BJ (cell line): ENCODE results near the gene ASXL2. TPM values are rescaled to one million over a fixed set of nuclear protein-coding genes. Genes with fewer than 3 reads are reported as not detected.

Experiments used
- CTCF ChIA-PET: fragments of 350-600 bp; formaldehyde crosslinking; extraction: SDS; loops from one replicate; lab custom pipeline; 2021; ENCODE audit warnings: antibody characterized with exemption, inconsistent platforms; lab: Yijun Ruan, JAX
- POLR2A ChIA-PET: fragments of 300-600 bp; sonication (Branson Sonifier 250); formaldehyde crosslinking; extraction: SDS; loops from one replicate; lab custom pipeline; 2021; ENCODE audit warnings: antibody characterized with exemption; lab: Charles Lee
- DNase-seq: peaks from one replicate; pipeline ENCODE4 v3.0.0-alpha.2; 2011; ENCODE audit warnings: low read depth
- H3K27me3 ChIP-seq: 2 replicates; pipeline ENCODE4 v1.6.0; 2011; ENCODE audit warnings: low read length; ENCODE audit not compliant: control insufficient read depth, insufficient read depth
- H3K36me3 ChIP-seq: 2 replicates; pipeline ENCODE4 v1.5.1; 2011; ENCODE audit warnings: low read length; ENCODE audit not compliant: control insufficient read depth, insufficient read depth
- H3K4me3 ChIP-seq: 2 replicates; pipeline ENCODE4 v1.5.1; 2011; ENCODE audit warnings: low read depth, mild to moderate bottlenecking, control low read depth, low read length
- CTCF ChIP-seq: IDR thresholded peaks from 2 replicates; pipeline ENCODE4 v1.5.1; 2011; ENCODE audit warnings: low read depth, mild to moderate bottlenecking, control low read depth, inconsistent platforms, low read length, moderate library complexity; ENCODE audit not compliant: insufficient read depth
- polyA minus RNA-seq: library from RNA; depleted of rRNA, polyadenylated mRNA; stranded (reverse); fragments of >200 nt; gene quantifications from 2 replicates; pipeline ENCODE4 v1.2.3, GENCODE V29; 2011; rRNA and poly(A)+ RNA removed
- polyA plus RNA-seq: library from polyadenylated mRNA; depleted of rRNA; stranded (reverse); fragments of >200 nt; gene quantifications from 2 replicates; pipeline ENCODE4 v1.2.3, GENCODE V29; 2011; rRNA removed

ASXL2 gene
- polyA plus RNA-seq (11.9 and 12.2 TPM in 2 replicates), polyA minus RNA-seq (10.9 and 12.0 TPM in 2 replicates)

- no peaks in the 10 kb centered on the region for H3K36me3 ChIP-seq
- ChIA-PET POLR2A (interaction anchor here (0.5 to 0.6 kb wide), 2 partner anchors 8 to 133 kb away, joined by 4 to 5 read pairs; no protein-coding TSS in a partner anchor), CTCF (interaction anchor here (0.7 to 1.5 kb wide), 3 partner anchors 73 to 306 kb away, joined by 3 to 4 read pairs (median 3); no protein-coding TSS in a partner anchor)
- no peak for TF ChIP-seq CTCF
- peak; percentile 91 for DNase-seq
- H3K4me3 ChIP-seq = peak within 1 kb of the TSS; percentile 100
- no peaks in the 10 kb centered on the region for H3K27me3 ChIP-seq
Observed at GRCh38 chr2:25878361-25879132, at the start of gene ASXL2. Gene ASXL2, minus strand, starts transcription at chr2:25878487. Its CDS starts 265 bp downstream, at chr2:25878222.

DNA sequence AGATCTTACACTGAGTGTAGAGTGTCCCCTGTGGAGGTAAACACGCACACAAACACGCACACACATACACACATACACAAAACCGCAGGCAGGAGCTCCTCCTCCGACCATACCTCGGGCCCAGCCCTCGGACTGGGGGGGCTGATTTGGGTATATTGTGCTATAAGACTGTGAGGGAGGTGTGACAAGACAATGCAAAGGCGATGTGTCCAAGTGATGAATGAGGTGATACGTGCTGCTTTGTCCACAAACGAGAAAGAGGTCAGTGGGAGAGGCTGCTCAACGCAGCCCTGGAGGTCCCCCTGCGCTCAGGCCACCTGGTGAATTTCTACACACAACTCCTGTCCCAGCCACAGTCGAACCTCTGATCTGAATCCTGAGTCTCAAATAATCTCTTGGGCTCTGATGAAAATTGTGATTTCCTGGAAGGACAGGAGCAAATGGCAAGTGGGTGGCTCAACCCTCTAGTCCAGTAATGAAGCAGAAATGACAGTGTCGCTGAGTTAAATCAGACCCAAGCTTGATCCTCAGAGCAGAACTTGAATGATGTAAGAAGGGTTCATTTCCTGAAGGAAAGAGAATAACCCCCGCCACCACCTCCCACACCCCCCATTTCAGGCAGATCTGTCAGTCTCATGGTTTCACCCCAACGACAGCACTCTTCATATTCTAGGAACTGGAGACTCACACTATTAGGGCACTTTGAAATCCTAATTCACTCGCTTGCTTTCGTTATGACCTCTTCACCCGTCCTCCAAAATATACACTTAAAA is 48.9 kb upstream of the ASXL2 start:
- H3K4me3 ChIP-seq = no peak overlapping the region
- POLR2A ChIA-PET = no interaction called here
- DNase-seq = no peak
- H3K36me3 ChIP-seq = peaks cover 9% of the 10 kb centered on the region
- CTCF ChIA-PET = interaction anchor here (1.4 kb wide), 1 partner anchor 25 kb away, joined by 3 read pairs; no protein-coding TSS in a partner anchor
- TF ChIP-seq CTCF = no peak
- no peaks in the 10 kb centered on the region for H3K27me3 ChIP-seq

GRCh38 chr2:25922501-25922900 is 44.2 kb upstream of the ASXL2 start:
- ChIA-PET POLR2A (no interaction called here), CTCF (no interaction called here)
- no peak for TF ChIP-seq CTCF
- no peak overlapping the region for H3K4me3 ChIP-seq
- 0 out of 2 replicates have a peak, but pooled peaks cover 2% of the 10 kb centered on the region for H3K36me3 ChIP-seq
- no peaks in the 10 kb centered on the region for H3K27me3 ChIP-seq
- DNase-seq = no peak

GRCh38 chr2:25920786-25921415 is 42.6 kb upstream of the ASXL2 start:
- Histone ChIP-seq H3K36me3 (no peaks in the 10 kb centered on the region), H3K4me3 (no peak overlapping the region), H3K27me3 (no peaks in the 10 kb centered on the region)
- no peak for TF ChIP-seq CTCF
- no peak for DNase-seq
- ChIA-PET CTCF (no interaction called here), POLR2A (no interaction called here)
